IMR-90 (cell line): ENCODE results near the gene POLR3A. TPM values are rescaled to one million over a fixed set of nuclear protein-coding genes. Genes with fewer than 3 reads are reported as not detected.

Source experiments
- ATAC-seq: fragments of 200-7000 bp; cut with Tn5 transposase; 2 replicates; pipeline ENCODE4 v1.9.1; 2020; ENCODE audit warnings: low read depth, mild to moderate bottlenecking, moderate library complexity
- BruUV-seq: library from RNA; stranded (reverse); fragments of 400-500 nt; replicated peaks from 2 replicates; lab custom pipeline; 2021; lab: Mats Ljungman, UMichigan
- CTCF ChIA-PET: fragments of 300-600 bp; formaldehyde crosslinking; extraction: SDS; loops from one replicate; lab custom pipeline; 2021; ENCODE audit warnings: antibody characterized with exemption; lab: Yijun Ruan, JAX
- POLR2A ChIA-PET: fragments of 300-600 bp; sonication (Branson Sonifier 250); formaldehyde crosslinking; loops from one replicate; lab custom pipeline; 2022; ENCODE audit warnings: antibody characterized with exemption; ENCODE audit not compliant: unreplicated experiment; lab: Charles Lee
- DNase-seq: peaks from one replicate; pipeline ENCODE4 v3.0.0; 2013
- H2AFZ ChIP-seq: replicated peaks from 2 replicates; pipeline ENCODE3; 2013; ENCODE audit warnings: low read length, mild to moderate bottlenecking; ENCODE audit not compliant: poor library complexity
- H2AK5ac ChIP-seq: 2 replicates; pipeline ENCODE4 v1.6.1; 2013; ENCODE audit warnings: low read depth, low read length, inconsistent platforms
- H2AK9ac ChIP-seq: replicated peaks from 2 replicates; pipeline ENCODE3; 2013; ENCODE audit warnings: mild to moderate bottlenecking, low read depth, low read length, moderate library complexity; ENCODE audit not compliant: poor library complexity
- H2BK120ac ChIP-seq: 2 replicates; pipeline ENCODE4 v1.6.1; 2013; ENCODE audit warnings: low read depth, low read length, inconsistent platforms
- H2BK15ac ChIP-seq: 3 replicates; pipeline ENCODE4 v1.6.1; 2013; ENCODE audit warnings: low read depth, low read length, inconsistent platforms
- H2BK20ac ChIP-seq: 2 replicates; pipeline ENCODE4 v1.6.1; 2013; ENCODE audit warnings: low read depth, mild to moderate bottlenecking, inconsistent platforms, low read length, moderate library complexity
- H2BK5ac ChIP-seq: 2 replicates; pipeline ENCODE4 v1.6.1; 2013; ENCODE audit warnings: mild to moderate bottlenecking, low read depth, low read length, inconsistent platforms; ENCODE audit not compliant: poor library complexity, severe bottlenecking
- H3K14ac ChIP-seq: replicated peaks from 2 replicates; pipeline ENCODE4 v1.6.1; 2013; ENCODE audit warnings: low read depth, low read length, inconsistent platforms
- H3K18ac ChIP-seq: 2 replicates; pipeline ENCODE4 v1.6.1; 2013; ENCODE audit warnings: low read depth, low read length, control low read depth
- H3K23ac ChIP-seq: 2 replicates; pipeline ENCODE4 v1.6.1; 2013; ENCODE audit warnings: low read depth, low read length, inconsistent platforms
- H3K27ac ChIP-seq: 2 replicates; pipeline ENCODE4 v1.5.1; 2013; ENCODE audit warnings: mild to moderate bottlenecking, control low read depth, low read length; ENCODE audit not compliant: insufficient read depth
- H3K27me3 ChIP-seq: 2 replicates; pipeline ENCODE4 v1.6.1; 2013; ENCODE audit warnings: low read length; ENCODE audit not compliant: control insufficient read depth, insufficient read depth
- H3K36me3 ChIP-seq: 2 replicates; pipeline ENCODE4 v1.6.1; 2013; ENCODE audit warnings: low read length, mixed read lengths; ENCODE audit not compliant: control insufficient read depth, insufficient read depth
- H3K4ac ChIP-seq: 2 replicates; pipeline ENCODE4 v1.6.1; 2013; ENCODE audit warnings: low read depth, low read length, inconsistent platforms
- H3K4me1 ChIP-seq: 2 replicates; pipeline ENCODE4 v1.6.1; 2013; ENCODE audit warnings: low read length, mixed read lengths; ENCODE audit not compliant: control insufficient read depth, insufficient read depth
- H3K4me2 ChIP-seq: 2 replicates; pipeline ENCODE4 v1.6.1; 2013; ENCODE audit warnings: low read depth, mild to moderate bottlenecking, control low read depth, low read length, moderate library complexity
- H3K4me3 ChIP-seq: 2 replicates; pipeline ENCODE4 v1.5.1; 2013; ENCODE audit warnings: low read depth, mild to moderate bottlenecking, control low read depth, low read length, moderate library complexity; ENCODE audit not compliant: insufficient read depth
- H3K56ac ChIP-seq: 2 replicates; pipeline ENCODE4 v1.6.1; 2013; ENCODE audit warnings: low read length, inconsistent platforms; ENCODE audit not compliant: insufficient read depth; ENCODE audit errors: extremely low read depth
- H3K79me1 ChIP-seq, 2 experiments: 2 replicates each; pipeline ENCODE4 v1.6.1; 2013; ENCODE audit warnings: low read length in 2 of 2, inconsistent platforms in 1 of 2, low read depth in 1 of 2
- H3K9ac ChIP-seq: 2 replicates; pipeline ENCODE4 v1.6.1; 2013; ENCODE audit warnings: low read depth, low read length, control low read depth
- H3K9me1 ChIP-seq: 2 replicates; pipeline ENCODE4 v1.6.1; 2013; ENCODE audit warnings: low read length, inconsistent platforms; ENCODE audit not compliant: insufficient read depth
- H3K9me3 ChIP-seq: 2 replicates; pipeline ENCODE4 v1.6.1; 2013; ENCODE audit warnings: low read length; ENCODE audit not compliant: control insufficient read depth, insufficient read depth
- H4K20me1 ChIP-seq: 2 replicates; pipeline ENCODE4 v1.6.1; 2013; ENCODE audit warnings: low read length, inconsistent platforms; ENCODE audit not compliant: insufficient read depth
- H4K5ac ChIP-seq: 2 replicates; pipeline ENCODE4 v1.6.1; 2013; ENCODE audit warnings: mild to moderate bottlenecking, low read depth, low read length, control low read depth
- H4K8ac ChIP-seq, 2 experiments: 2 replicates each; pipeline ENCODE4 v1.6.1; 2013; ENCODE audit warnings: low read depth in 2 of 2, low read length in 2 of 2, control low read depth in 1 of 2, inconsistent platforms in 1 of 2
- H4K91ac ChIP-seq: 2 replicates; pipeline ENCODE4 v1.6.1; 2013; ENCODE audit warnings: low read depth, low read length, inconsistent platforms; ENCODE audit not compliant: insufficient read depth
- BHLHE40 ChIP-seq: fragments of 150-350 bp; IDR thresholded peaks from 2 replicates; pipeline ENCODE4 v1.6.1; 2016; ENCODE audit warnings: mild to moderate bottlenecking, low read depth, low read length
- CEBPB ChIP-seq: IDR thresholded peaks from 2 replicates; pipeline ENCODE4 v1.6.1; 2012; ENCODE audit warnings: low read depth, low read length, improper control_type of control experiment
- CHD1 ChIP-seq: IDR thresholded peaks from 2 replicates; pipeline ENCODE4 v1.6.1; 2012; ENCODE audit warnings: low read depth, low read length, improper control_type of control experiment
- CTCF ChIP-seq: conservative IDR thresholded peaks from 2 replicates; pipeline ENCODE4 v1.5.1; 2012; ENCODE audit warnings: mild to moderate bottlenecking, low read depth, low read length, improper control_type of control experiment
- MAFK ChIP-seq: IDR thresholded peaks from 2 replicates; pipeline ENCODE4 v1.6.1; 2012; ENCODE audit warnings: low read depth, low read length, improper control_type of control experiment
- MAZ ChIP-seq: IDR thresholded peaks from 2 replicates; pipeline ENCODE4 v1.6.1; 2012; ENCODE audit warnings: low read depth, mild to moderate bottlenecking, low read length, improper control_type of control experiment, moderate library complexity, borderline replicate concordance
- MXI1 ChIP-seq: IDR thresholded peaks from 2 replicates; pipeline ENCODE4 v1.6.1; 2012; ENCODE audit warnings: low read depth, mild to moderate bottlenecking, low read length, moderate library complexity, borderline replicate concordance
- NFE2L2 ChIP-seq: fragments of 150-350 bp; IDR thresholded peaks from 2 replicates; pipeline ENCODE4 v1.6.1; 2016; ENCODE audit warnings: low read depth, mild to moderate bottlenecking, low read length
- POLR2A ChIP-seq: IDR thresholded peaks from 2 replicates; pipeline ENCODE4 v1.6.1; 2012; ENCODE audit warnings: mild to moderate bottlenecking, low read depth, low read length
- RAD21 ChIP-seq: IDR thresholded peaks from 2 replicates; pipeline ENCODE4 v1.6.1; 2012; ENCODE audit warnings: low read length, improper control_type of control experiment
- RCOR1 ChIP-seq: IDR thresholded peaks from 2 replicates; pipeline ENCODE4 v1.6.1; 2012; ENCODE audit warnings: mild to moderate bottlenecking, low read length, improper control_type of control experiment; ENCODE audit not compliant: insufficient replicate concordance
- RFX5 ChIP-seq: IDR thresholded peaks from 2 replicates; pipeline ENCODE4 v1.8.0; 2012; ENCODE audit warnings: low read depth, mild to moderate bottlenecking, low read length, moderate library complexity
- SMC3 ChIP-seq: fragments of 150-350 bp; IDR thresholded peaks from 2 replicates; pipeline ENCODE4 v1.6.1; 2016; ENCODE audit warnings: low read depth, mild to moderate bottlenecking, antibody characterized with exemption, low read length, moderate library complexity
- USF2 ChIP-seq: fragments of 150-350 bp; IDR thresholded peaks from 2 replicates; pipeline ENCODE4 v1.6.1; 2017; ENCODE audit warnings: mild to moderate bottlenecking, antibody characterized with exemption, low read length, low read depth
- WGBS, 2 experiments: methylation state at CpG; one replicate each; pipeline versions ENCODE4 v1.1.5 to v1.1.7; 2013; ENCODE audit warnings: missing lambda C conversion rate in 2 of 2; ENCODE audit not compliant: insufficient read length in 1 of 2; ENCODE audit errors: extremely low coverage in 2 of 2; 5-methylcytosine and 5-hydroxymethylcytosine counted together
- dilution Hi-C: fragments of 300-500 bp; cut with HindIII; formaldehyde crosslinking; loops from one replicate; pipeline ENCODE4 v1.14.3; 2018; ENCODE audit warnings: low sequenced_read_pairs; ENCODE audit not compliant: unreplicated experiment
- in situ Hi-C: fragments of 300-500 bp; cut with MboI; formaldehyde crosslinking; loops from 3 replicates; pipeline ENCODE4 v1.14.3; 2019; ENCODE audit warnings: low sequenced_read_pairs, inconsistent platforms, mixed read lengths
- intact Hi-C: fragments of 100-400 bp; cut with micrococcal nuclease; formaldehyde crosslinking; loops from 2 replicates; pipeline ENCODE4 v1.10.0; 2022
- polyA plus RNA-seq, 3 experiments: library from polyadenylated mRNA; depleted of rRNA; stranded (reverse); fragments of >200 nt; gene quantifications; 2 replicates each; pipeline ENCODE4 v1.2.3, GENCODE V29; 2012; ENCODE audit warnings: low replicate concordance in 1 of 3
- total RNA-seq: library from RNA; depleted of rRNA; stranded (reverse); fragments of >200 nt; gene quantifications from 2 replicates; pipeline ENCODE4 v1.2.3, GENCODE V29; 2012

The POLR3A gene
- total and polyA plus RNA-seq, 2 of the 4 experiments (the other 2 are of a cell fraction) = 11.9 to 24.4 TPM

GRCh38 chr10:77970869-77971803 is 58.2 kb downstream of the POLR3A start:
- Histone ChIP-seq H2BK120ac (peak overlapping the region; percentile 99), H3K23ac (peak overlapping the region; percentile 91), H2AK9ac (peak overlapping the region; percentile 90), H3K4me2 (peak overlapping the region; percentile 48; the same call in 1 of the 2 replicates), H3K27ac (peak overlapping the region; percentile 91), H3K9ac (no peak overlapping the region), H3K36me3 (peaks cover 6% of the 10 kb centered on the region; the same call in 1 of the 2 replicates), H4K20me1 (no peaks in the 10 kb centered on the region), H3K9me3 (peaks cover 2% of the 10 kb centered on the region; the same call in 1 of the 2 replicates), H2AK5ac (peak overlapping the region; percentile 100), H3K79me1 (peaks cover 0 to 28% of the 10 kb centered on the region in 2 experiments; a peak in 2 of 4 replicates), H3K27me3 (no peaks in the 10 kb centered on the region), H2AFZ (peak overlapping the region; percentile 81), H3K4me1 (peaks cover 3% of the 10 kb centered on the region; the same call in 1 of the 2 replicates), H3K56ac (peak overlapping the region; percentile 84), H3K4ac (peak overlapping the region; percentile 99), H3K4me3 (peak overlapping the region; percentile 23; the same call in 1 of the 2 replicates), H3K9me1 (peaks cover 3% of the 10 kb centered on the region), H4K91ac (peak overlapping the region; percentile 97), H4K5ac (peak overlapping the region; percentile 86), H4K8ac (peak overlapping the region; percentile 83 to 97), H2BK15ac (peak overlapping the region; percentile 99), H3K18ac (peak overlapping the region; percentile 80), H2BK20ac (peak overlapping the region; percentile 99), H3K14ac (peak overlapping the region; percentile 98), H2BK5ac (peak overlapping the region; percentile 87)
- DNase-seq (peak; percentile 98), ATAC-seq (peak; percentile 91)
- no TSS peak for BruUV-seq
- intact Hi-C loops = loop anchor here (2.0 kb wide), 1 partner anchor 44 kb away; the partner anchor contains the start of gene DLG5
- CTCF ChIA-PET = no interaction called here
- dilution Hi-C loops = no loop called here
- POLR2A ChIA-PET = no interaction called here
- 0% methylated on average over 1 of the region's 7 CpGs; no CpG with 5 or more reads in 1 of the 2 experiments for WGBS, 2 experiments
- in situ Hi-C loops = no loop called here
- TF ChIP-seq RCOR1 = no peak
- TF ChIP-seq USF2 = peak; percentile 84
- no peak for TF ChIP-seq RFX5
- TF ChIP-seq CHD1 = no peak
- no peak for TF ChIP-seq NFE2L2
- TF ChIP-seq SMC3 = 0 out of 2 replicates have a peak, but pooled peaks have one; percentile 2
- TF ChIP-seq POLR2A = no peak
- TF ChIP-seq CTCF = no peak
- TF ChIP-seq RAD21 = peak; percentile 11; the same call in 1 of the 2 replicates
- peak; percentile 51; the same call in 1 of the 2 replicates for TF ChIP-seq BHLHE40
- peak; percentile 46; the same call in 1 of the 2 replicates for TF ChIP-seq CEBPB
- no peak for TF ChIP-seq MAFK
- peak; percentile 77 for TF ChIP-seq MXI1
- peak; percentile 65; the same call in 1 of the 2 replicates for TF ChIP-seq MAZ
